GM23338 (cell line): ENCODE data around the gene ZNF74.

Source experiments
- CREB1 ChIP-seq: fragments of 250-450 bp; sonication (Bioruptor Pico); IDR thresholded peaks from 2 replicates; pipeline ENCODE4 v1.5.0; 2020; ENCODE audit warnings: low read depth, mild to moderate bottlenecking, moderate library complexity
- EZH2 ChIP-seq: fragments of 200-600 bp; sonication (generic); IDR thresholded peaks from one replicate; pipeline ENCODE4 v1.8.0; 2017; ENCODE audit warnings: antibody characterized with exemption, mild to moderate bottlenecking, low read depth; ENCODE audit not compliant: unreplicated experiment
- EZH2phosphoT487 ChIP-seq: fragments of 200-600 bp; sonication (generic); IDR thresholded peaks from one replicate; pipeline ENCODE4 v1.8.1; 2018; ENCODE audit warnings: antibody characterized with exemption; ENCODE audit not compliant: unreplicated experiment
- POLR2AphosphoS5 ChIP-seq: IDR thresholded peaks from 2 replicates; pipeline ENCODE4 v1.6.1; 2016; ENCODE audit warnings: antibody characterized with exemption, low read depth
- ZNF114 ChIP-seq: fragments of 250-450 bp; sonication (Bioruptor Pico); IDR thresholded peaks from 2 replicates; pipeline ENCODE4 v1.5.0; 2020; ENCODE audit warnings: mild to moderate bottlenecking, moderate library complexity
- TF ChIP-seq, protein P1 (sequence below), 2 experiments: fragments of 200-600 bp in 1 of 2; sonication (generic) in 1 of 2; conservative IDR thresholded peaks; 2 replicates each; pipeline versions ENCODE4 v1.5.1 to v1.6.1; 2016 to 2017; ENCODE audit warnings: antibody characterized with exemption in 2 of 2, low read depth in 2 of 2, mild to moderate bottlenecking in 2 of 2, moderate library complexity in 1 of 2
- TF ChIP-seq, protein P2 (sequence below): IDR thresholded peaks from one replicate; pipeline ENCODE4 v1.6.1; 2018; ENCODE audit warnings: antibody characterized with exemption; ENCODE audit not compliant: unreplicated experiment
- TF ChIP-seq, protein P3 (sequence below): IDR thresholded peaks from 2 replicates; pipeline ENCODE4 v1.6.1; 2016; ENCODE audit warnings: antibody characterized with exemption

GRCh38 chr22:20406686-20407408 is 12.9 kb downstream of the ZNF74 start:
- TF ChIP-seq, protein P1, sequence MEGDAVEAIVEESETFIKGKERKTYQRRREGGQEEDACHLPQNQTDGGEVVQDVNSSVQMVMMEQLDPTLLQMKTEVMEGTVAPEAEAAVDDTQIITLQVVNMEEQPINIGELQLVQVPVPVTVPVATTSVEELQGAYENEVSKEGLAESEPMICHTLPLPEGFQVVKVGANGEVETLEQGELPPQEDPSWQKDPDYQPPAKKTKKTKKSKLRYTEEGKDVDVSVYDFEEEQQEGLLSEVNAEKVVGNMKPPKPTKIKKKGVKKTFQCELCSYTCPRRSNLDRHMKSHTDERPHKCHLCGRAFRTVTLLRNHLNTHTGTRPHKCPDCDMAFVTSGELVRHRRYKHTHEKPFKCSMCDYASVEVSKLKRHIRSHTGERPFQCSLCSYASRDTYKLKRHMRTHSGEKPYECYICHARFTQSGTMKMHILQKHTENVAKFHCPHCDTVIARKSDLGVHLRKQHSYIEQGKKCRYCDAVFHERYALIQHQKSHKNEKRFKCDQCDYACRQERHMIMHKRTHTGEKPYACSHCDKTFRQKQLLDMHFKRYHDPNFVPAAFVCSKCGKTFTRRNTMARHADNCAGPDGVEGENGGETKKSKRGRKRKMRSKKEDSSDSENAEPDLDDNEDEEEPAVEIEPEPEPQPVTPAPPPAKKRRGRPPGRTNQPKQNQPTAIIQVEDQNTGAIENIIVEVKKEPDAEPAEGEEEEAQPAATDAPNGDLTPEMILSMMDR (conservative IDR thresholded peaks at IDR 0.05; ENCODE audit: low read depth in 2 of 2), result no peak
- no peak for TF ChIP-seq POLR2AphosphoS5
- TF ChIP-seq EZH2phosphoT487, result no peak
- TF ChIP-seq, protein P2, sequence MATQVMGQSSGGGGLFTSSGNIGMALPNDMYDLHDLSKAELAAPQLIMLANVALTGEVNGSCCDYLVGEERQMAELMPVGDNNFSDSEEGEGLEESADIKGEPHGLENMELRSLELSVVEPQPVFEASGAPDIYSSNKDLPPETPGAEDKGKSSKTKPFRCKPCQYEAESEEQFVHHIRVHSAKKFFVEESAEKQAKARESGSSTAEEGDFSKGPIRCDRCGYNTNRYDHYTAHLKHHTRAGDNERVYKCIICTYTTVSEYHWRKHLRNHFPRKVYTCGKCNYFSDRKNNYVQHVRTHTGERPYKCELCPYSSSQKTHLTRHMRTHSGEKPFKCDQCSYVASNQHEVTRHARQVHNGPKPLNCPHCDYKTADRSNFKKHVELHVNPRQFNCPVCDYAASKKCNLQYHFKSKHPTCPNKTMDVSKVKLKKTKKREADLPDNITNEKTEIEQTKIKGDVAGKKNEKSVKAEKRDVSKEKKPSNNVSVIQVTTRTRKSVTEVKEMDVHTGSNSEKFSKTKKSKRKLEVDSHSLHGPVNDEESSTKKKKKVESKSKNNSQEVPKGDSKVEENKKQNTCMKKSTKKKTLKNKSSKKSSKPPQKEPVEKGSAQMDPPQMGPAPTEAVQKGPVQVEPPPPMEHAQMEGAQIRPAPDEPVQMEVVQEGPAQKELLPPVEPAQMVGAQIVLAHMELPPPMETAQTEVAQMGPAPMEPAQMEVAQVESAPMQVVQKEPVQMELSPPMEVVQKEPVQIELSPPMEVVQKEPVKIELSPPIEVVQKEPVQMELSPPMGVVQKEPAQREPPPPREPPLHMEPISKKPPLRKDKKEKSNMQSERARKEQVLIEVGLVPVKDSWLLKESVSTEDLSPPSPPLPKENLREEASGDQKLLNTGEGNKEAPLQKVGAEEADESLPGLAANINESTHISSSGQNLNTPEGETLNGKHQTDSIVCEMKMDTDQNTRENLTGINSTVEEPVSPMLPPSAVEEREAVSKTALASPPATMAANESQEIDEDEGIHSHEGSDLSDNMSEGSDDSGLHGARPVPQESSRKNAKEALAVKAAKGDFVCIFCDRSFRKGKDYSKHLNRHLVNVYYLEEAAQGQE, result no peak
- TF ChIP-seq EZH2, result no peak
- TF ChIP-seq, protein P3, sequence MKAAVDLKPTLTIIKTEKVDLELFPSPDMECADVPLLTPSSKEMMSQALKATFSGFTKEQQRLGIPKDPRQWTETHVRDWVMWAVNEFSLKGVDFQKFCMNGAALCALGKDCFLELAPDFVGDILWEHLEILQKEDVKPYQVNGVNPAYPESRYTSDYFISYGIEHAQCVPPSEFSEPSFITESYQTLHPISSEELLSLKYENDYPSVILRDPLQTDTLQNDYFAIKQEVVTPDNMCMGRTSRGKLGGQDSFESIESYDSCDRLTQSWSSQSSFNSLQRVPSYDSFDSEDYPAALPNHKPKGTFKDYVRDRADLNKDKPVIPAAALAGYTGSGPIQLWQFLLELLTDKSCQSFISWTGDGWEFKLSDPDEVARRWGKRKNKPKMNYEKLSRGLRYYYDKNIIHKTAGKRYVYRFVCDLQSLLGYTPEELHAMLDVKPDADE, result no peak
- TF ChIP-seq CREB1 (CRISPR knock-in tag), result no peak
- no peak for TF ChIP-seq ZNF114
